ENCODE results near the gene POLR2L.

DNA sequence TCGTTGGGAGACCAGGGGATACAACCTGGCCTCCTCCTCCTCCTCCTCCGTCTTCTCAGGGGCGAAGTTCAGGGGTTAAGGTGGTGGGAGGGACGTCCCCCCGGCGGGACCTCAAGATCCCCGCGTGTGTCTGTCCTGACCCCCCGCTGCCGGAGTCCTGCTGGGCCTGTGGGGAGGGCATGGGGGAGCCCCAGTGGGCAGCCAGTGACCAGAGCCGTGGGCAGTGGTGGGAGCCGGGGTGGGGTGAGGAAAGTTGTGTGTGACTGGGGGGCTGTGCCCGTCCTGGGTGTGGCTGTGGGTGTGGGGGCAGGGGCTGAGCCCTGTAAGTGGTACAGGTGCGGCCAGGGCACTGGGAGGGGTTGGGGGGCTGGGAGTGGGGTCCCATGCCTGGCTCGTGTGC lies 10.4 kb upstream of the POLR2L start:
- TF ChIP-seq CTCF (IDR thresholded peaks at IDR 0.05; ENCODE audit: low read length) (no peak), EZH2 (optimal IDR thresholded peaks at IDR 0.05; ENCODE audit: low read depth, low read length) (no peak), EZH2phosphoT487 (IDR thresholded peaks at IDR 0.05; ENCODE audit: low read length) (no peak)
